Activated B cell treated with CpG ODN at 0.5 μM for 24 hours (primary cell): ENCODE results near the gene RBBP8NL. TPM values are rescaled to one million over a fixed set of nuclear protein-coding genes. Genes with fewer than 3 reads are reported as not detected.
A peak's percentile ranks its signal among the peaks of the same experiment; 100 is the strongest.

ENCODE experiments used
- ATAC-seq: fragments of 200-7000 bp; cut with Tn5 transposase; one replicate; pipeline ENCODE4 v1.10.0; 2021; ENCODE audit warnings: low read depth, mild to moderate bottlenecking, moderate library complexity
- CTCF ChIA-PET: fragments of 350-600 bp; sonication (Branson Sonifier 250); formaldehyde crosslinking; loops from one replicate; lab custom pipeline; 2021; ENCODE audit warnings: antibody characterized with exemption; lab: Charles Lee
- POLR2A ChIA-PET: fragments of 350-600 bp; sonication (Branson Sonifier 250); formaldehyde crosslinking; loops from one replicate; lab custom pipeline; 2021; ENCODE audit warnings: antibody characterized with exemption; lab: Charles Lee
- DNase-seq: peaks from one replicate; pipeline ENCODE4 v3.0.0; 2022
- H3K27ac Mint-ChIP-seq: one replicate; pipeline ENCODE4 v1.8.0; 2020; ENCODE audit warnings: mixed read lengths
- H3K27me3 Mint-ChIP-seq: one replicate; pipeline ENCODE4 v1.8.0; 2021; ENCODE audit warnings: mixed read lengths
- H3K36me3 Mint-ChIP-seq: one replicate; pipeline ENCODE4 v1.8.0; 2021; ENCODE audit warnings: low read depth, mixed read lengths
- H3K4me1 Mint-ChIP-seq: one replicate; pipeline ENCODE4 v1.8.0; 2021; ENCODE audit warnings: mixed read lengths
- H3K4me3 Mint-ChIP-seq: one replicate; pipeline ENCODE4 v1.8.0; 2020; ENCODE audit warnings: mild to moderate bottlenecking, mixed read lengths
- H3K9me3 Mint-ChIP-seq: one replicate; pipeline ENCODE4 v1.8.0; 2020; ENCODE audit warnings: mixed read lengths
- intact Hi-C: fragments of 100-400 bp; cut with micrococcal nuclease; formaldehyde crosslinking; loops from one replicate; pipeline ENCODE4 v1.15.1; 2024
- total RNA-seq: library from RNA; stranded (reverse); gene quantifications from 2 replicates; pipeline ENCODE4 v1.2.3, GENCODE V29; 2022
- TF ChIP-seq, protein P1 (sequence below): fragments of 200-600 bp; IDR thresholded peaks from one replicate; pipeline ENCODE4 v1.8.0; 2022; ENCODE audit warnings: antibody characterized with exemption, mild to moderate bottlenecking

Gene RBBP8NL
- total RNA-seq, 1 donor from 2014 or later: not detected

GRCh38 chr20:62412194-62413024 is 14.9 kb downstream of the RBBP8NL start:
- no peaks in the 10 kb centered on the region for H3K36me3 Mint-ChIP-seq
- DNase-seq: no peak
- TF ChIP-seq, protein P1, sequence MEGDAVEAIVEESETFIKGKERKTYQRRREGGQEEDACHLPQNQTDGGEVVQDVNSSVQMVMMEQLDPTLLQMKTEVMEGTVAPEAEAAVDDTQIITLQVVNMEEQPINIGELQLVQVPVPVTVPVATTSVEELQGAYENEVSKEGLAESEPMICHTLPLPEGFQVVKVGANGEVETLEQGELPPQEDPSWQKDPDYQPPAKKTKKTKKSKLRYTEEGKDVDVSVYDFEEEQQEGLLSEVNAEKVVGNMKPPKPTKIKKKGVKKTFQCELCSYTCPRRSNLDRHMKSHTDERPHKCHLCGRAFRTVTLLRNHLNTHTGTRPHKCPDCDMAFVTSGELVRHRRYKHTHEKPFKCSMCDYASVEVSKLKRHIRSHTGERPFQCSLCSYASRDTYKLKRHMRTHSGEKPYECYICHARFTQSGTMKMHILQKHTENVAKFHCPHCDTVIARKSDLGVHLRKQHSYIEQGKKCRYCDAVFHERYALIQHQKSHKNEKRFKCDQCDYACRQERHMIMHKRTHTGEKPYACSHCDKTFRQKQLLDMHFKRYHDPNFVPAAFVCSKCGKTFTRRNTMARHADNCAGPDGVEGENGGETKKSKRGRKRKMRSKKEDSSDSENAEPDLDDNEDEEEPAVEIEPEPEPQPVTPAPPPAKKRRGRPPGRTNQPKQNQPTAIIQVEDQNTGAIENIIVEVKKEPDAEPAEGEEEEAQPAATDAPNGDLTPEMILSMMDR: no peak
- no peaks in the 10 kb centered on the region for H3K9me3 Mint-ChIP-seq
- H3K27me3 Mint-ChIP-seq: no peaks in the 10 kb centered on the region
- H3K4me1 Mint-ChIP-seq: peaks cover 16% of the 10 kb centered on the region
- POLR2A ChIA-PET: no interaction called here
- CTCF ChIA-PET: no interaction called here
- no peak for ATAC-seq
- no peak overlapping the region for H3K4me3 Mint-ChIP-seq
- no peak overlapping the region for H3K27ac Mint-ChIP-seq
- intact Hi-C loops: no loop called here

DNA sequence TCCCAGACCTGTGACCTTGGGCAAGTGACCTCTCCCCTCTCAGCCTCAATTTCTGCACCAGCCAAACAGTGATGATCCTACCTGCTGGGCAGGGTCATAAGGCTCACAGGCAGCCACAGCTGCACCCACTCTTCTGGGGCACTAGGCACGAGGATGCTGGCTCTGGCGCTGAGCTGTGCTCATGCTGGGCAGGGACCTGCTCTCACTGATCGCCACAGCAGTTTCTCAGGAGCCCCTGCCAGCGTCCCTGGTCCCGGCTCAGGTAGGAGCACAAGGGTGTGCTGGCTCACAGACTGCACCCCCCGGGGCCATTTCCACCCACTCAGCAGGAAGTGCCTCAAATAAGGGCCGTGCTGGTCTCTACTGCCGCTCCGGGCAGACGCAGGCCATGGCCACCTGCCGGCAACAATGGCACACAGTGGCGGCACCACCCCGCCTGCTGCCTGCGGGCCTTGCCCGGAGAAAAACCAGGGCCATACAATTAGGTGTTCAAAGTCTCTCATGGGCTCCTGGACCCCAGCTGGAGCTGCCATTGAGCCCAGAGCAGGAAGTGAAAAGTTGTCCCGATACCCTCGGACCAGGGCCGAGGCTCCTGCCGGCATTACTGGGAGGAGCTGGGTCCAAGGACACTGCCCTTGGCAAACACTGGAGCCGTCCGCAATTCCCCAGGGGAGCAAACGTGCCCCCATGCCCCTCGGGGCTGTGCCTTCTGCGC is 15.7 kb downstream of the RBBP8NL start:
- intact Hi-C loops: loop anchor here (2.0 kb wide), 1 partner anchor 83 kb away; no protein-coding TSS in a partner anchor
- Mint-ChIP-seq H3K27me3 (no peaks in the 10 kb centered on the region), H3K36me3 (no peaks in the 10 kb centered on the region), H3K27ac (no peak overlapping the region), H3K4me3 (no peak overlapping the region), H3K4me1 (peaks cover 16% of the 10 kb centered on the region), H3K9me3 (no peaks in the 10 kb centered on the region)
- ChIA-PET CTCF (no interaction called here), POLR2A (no interaction called here)
- no peak for ATAC-seq
- TF ChIP-seq, protein P1: no peak
- DNase-seq: no peak

- peaks cover 22% of the 10 kb centered on the region for H3K4me1 Mint-ChIP-seq
- no peak overlapping the region for H3K27ac Mint-ChIP-seq
- no peaks in the 10 kb centered on the region for H3K9me3 Mint-ChIP-seq
- no peak for ATAC-seq
- ChIA-PET POLR2A (interaction anchor here (0.9 kb wide), 1 partner anchor 24 kb away, joined by 3 read pairs; the partner anchor contains the start of gene RPS21), CTCF (interaction anchor here (1.0 to 2.1 kb wide), 3 partner anchors 206 to 383 kb away, joined by 3 to 11 read pairs (median 3); no protein-coding TSS in a partner anchor)
- H3K27me3 Mint-ChIP-seq: no peaks in the 10 kb centered on the region
- H3K36me3 Mint-ChIP-seq: no peaks in the 10 kb centered on the region
- intact Hi-C loops: loop anchor here (1.0 to 2.0 kb wide), 3 partner anchors 84 to 397 kb away; no protein-coding TSS in a partner anchor
- H3K4me3 Mint-ChIP-seq: no peak overlapping the region
- no peak for DNase-seq
- TF ChIP-seq, protein P1: no peak
Measured at GRCh38 chr20:62410746-62411478, 16.4 kb downstream of the RBBP8NL start.

- Mint-ChIP-seq H3K4me1 (peaks cover 29% of the 10 kb centered on the region), H3K9me3 (no peaks in the 10 kb centered on the region), H3K27me3 (no peaks in the 10 kb centered on the region), H3K4me3 (peak overlapping the region; percentile 38), H3K27ac (no peak overlapping the region), H3K36me3 (no peaks in the 10 kb centered on the region)
- ATAC-seq (no peak), DNase-seq (peak; percentile 40)
- intact Hi-C loops: loop anchor here (1.0 to 2.0 kb wide), 3 partner anchors 85 to 398 kb away; no protein-coding TSS in a partner anchor
- TF ChIP-seq, protein P1: no peak
- CTCF ChIA-PET: interaction anchor here (0.7 to 2.1 kb wide), 5 partner anchors 127 to 384 kb away, joined by 3 to 11 read pairs (median 3); no protein-coding TSS in a partner anchor
- POLR2A ChIA-PET: interaction anchor here (0.9 kb wide), 2 partner anchors 10 to 23 kb away, joined by 3 read pairs; partner anchors contain the start of gene RPS21
Measured at GRCh38 chr20:62409931-62410745, 17.2 kb downstream of the RBBP8NL start.
